Measurements from ENCODE around the gene NCBP1.

Gene NCBP1

GRCh38 chr9:97717866-97718265, 84.2 kb downstream of the NCBP1 start:
- no peak for DNase-seq (ENCODE audit: low read depth)

GRCh38 chr9:97721396-97721795, 87.8 kb downstream of the NCBP1 start:
- no peak for DNase-seq (ENCODE audit: low read depth)

- DNase-seq (ENCODE audit: low read depth) = no peak
Measured at GRCh38 chr9:97722331-97722730, 88.7 kb downstream of the NCBP1 start.
